ENCODE data around the gene KCTD20.
A peak's percentile ranks its signal among the peaks of the same experiment; 100 is the strongest.

The KCTD20 gene

GRCh38 chr6:36419310-36419709 is 23.5 kb upstream of the KCTD20 start:
- Histone ChIP-seq H4K91ac (ENCODE audit: low read depth, low read length) (no peak overlapping the region), H3K27ac (ENCODE audit: low read depth, low read length) (no peak overlapping the region), H3K4ac (ENCODE audit: low read depth, low read length) (no peak overlapping the region), H4K12ac (ENCODE audit: low read depth, low read length) (no peak overlapping the region), H2AFZ (ENCODE audit: insufficient read depth, low read length, poor library complexity) (no peak overlapping the region), H3K9me3 (ENCODE audit: insufficient read depth, low read depth, low read length) (no peaks in the 10 kb centered on the region), H2BK120ac (ENCODE audit: insufficient read depth, low read length, poor library complexity) (no peak overlapping the region), H3K4me2 (ENCODE audit: low read length) (no peak overlapping the region), H3K9ac (ENCODE audit: low read length) (no peak overlapping the region), H3K14ac (ENCODE audit: low read length) (no peak overlapping the region), H3K27me3 (ENCODE audit: insufficient read depth, low read length) (no peaks in the 10 kb centered on the region), H4K8ac (ENCODE audit: low read depth, low read length) (no peak overlapping the region), H3K4me3 (ENCODE audit: low read depth, low read length) (no peak overlapping the region), H3K79me1 (ENCODE audit: low read length) (peaks cover 3% of the 10 kb centered on the region), H2BK5ac (ENCODE audit: low read depth, low read length, poor library complexity) (no peak overlapping the region), H3K4me1 (ENCODE audit: control insufficient read depth in 1 of 2, insufficient read depth in 2 of 2, low read length in 2 of 2) (peaks cover 0 to 6% of the 10 kb centered on the region in 2 experiments), H3K23ac (ENCODE audit: low read length) (no peak overlapping the region), H2AK5ac (ENCODE audit: low read length) (no peak overlapping the region), H3K79me2 (ENCODE audit: control insufficient read depth, insufficient read depth, low read length, poor library complexity) (no peaks in the 10 kb centered on the region), H3K36me3 (ENCODE audit: control insufficient read depth in 1 of 2, insufficient read depth in 2 of 2, low read length in 2 of 2) (no peaks in the 10 kb centered on the region), H2BK12ac (ENCODE audit: low read length) (no peak overlapping the region), H3K18ac (ENCODE audit: low read length) (no peak overlapping the region)
- no peak for DNase-seq
- no CpG with 5 or more reads among the region's 1 CpG for WGBS (ENCODE audit: extremely low coverage, insufficient coverage, insufficient read length)

DNA sequence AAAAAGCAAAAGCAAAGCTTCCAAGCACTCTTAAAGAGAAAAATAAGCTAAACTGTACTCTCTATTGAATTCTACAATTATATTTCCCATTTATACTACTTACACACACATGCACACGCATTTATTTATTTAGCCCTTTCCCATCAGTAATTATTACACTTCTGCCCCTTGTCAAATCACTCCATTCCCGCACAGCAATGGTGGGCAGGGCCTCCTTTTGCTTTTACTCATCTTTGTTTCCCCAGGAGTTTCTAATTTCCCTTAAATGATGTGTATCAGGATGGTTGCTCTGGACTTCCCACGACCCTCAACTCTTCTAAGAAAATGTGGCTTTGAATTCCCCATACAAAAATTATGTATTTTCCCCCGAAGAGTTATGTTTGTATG is 20.1 kb upstream of the KCTD20 start:
- Histone ChIP-seq H3K4me3 (ENCODE audit: low read depth, low read length) (no peak overlapping the region), H3K14ac (ENCODE audit: low read length) (no peak overlapping the region), H4K8ac (ENCODE audit: low read depth, low read length) (no peak overlapping the region), H3K9ac (ENCODE audit: low read length) (no peak overlapping the region), H3K36me3 (ENCODE audit: control insufficient read depth in 1 of 2, insufficient read depth in 2 of 2, low read length in 2 of 2) (no peaks in the 10 kb centered on the region), H2BK120ac (ENCODE audit: insufficient read depth, low read length, poor library complexity) (no peak overlapping the region), H4K91ac (ENCODE audit: low read depth, low read length) (no peak overlapping the region), H2BK5ac (ENCODE audit: low read depth, low read length, poor library complexity) (no peak overlapping the region), H3K27ac (ENCODE audit: low read depth, low read length) (peak overlapping the region; percentile 13), H3K27me3 (ENCODE audit: insufficient read depth, low read length) (no peaks in the 10 kb centered on the region), H2AK5ac (ENCODE audit: low read length) (no peak overlapping the region), H3K23ac (ENCODE audit: low read length) (no peak overlapping the region), H3K79me2 (ENCODE audit: control insufficient read depth, insufficient read depth, low read length, poor library complexity) (no peaks in the 10 kb centered on the region), H2BK12ac (ENCODE audit: low read length) (no peak overlapping the region), H4K12ac (ENCODE audit: low read depth, low read length) (no peak overlapping the region), H3K4me2 (ENCODE audit: low read length) (peak overlapping the region; percentile 62), H3K79me1 (ENCODE audit: low read length) (peaks cover 3% of the 10 kb centered on the region), H3K4me1 (ENCODE audit: control insufficient read depth in 1 of 2, insufficient read depth in 2 of 2, low read length in 2 of 2) (peaks cover 0 to 7% of the 10 kb centered on the region in 2 experiments), H3K9me3 (ENCODE audit: insufficient read depth, low read depth, low read length) (no peaks in the 10 kb centered on the region), H2AFZ (ENCODE audit: insufficient read depth, low read length, poor library complexity) (peak overlapping the region; percentile 5), H3K18ac (ENCODE audit: low read length) (no peak overlapping the region), H3K4ac (ENCODE audit: low read depth, low read length) (no peak overlapping the region)
- WGBS (ENCODE audit: extremely low coverage, insufficient coverage, insufficient read length) = 100% methylated on average over 1 of the region's 4 CpGs
- no peak for DNase-seq

GRCh38 chr6:36423101-36423824 is 19.5 kb upstream of the KCTD20 start:
- peaks cover 0 to 9% of the 10 kb centered on the region in 2 experiments for H3K4me1 ChIP-seq (ENCODE audit: control insufficient read depth in 1 of 2, insufficient read depth in 2 of 2, low read length in 2 of 2)
- peak overlapping the region; percentile 13 for H3K27ac ChIP-seq (ENCODE audit: low read depth, low read length)
- no peak overlapping the region for H3K23ac ChIP-seq (ENCODE audit: low read length)
- peak overlapping the region; percentile 65 for H3K14ac ChIP-seq (ENCODE audit: low read length)
- no CpG with 5 or more reads among the region's 51 CpGs for WGBS (ENCODE audit: extremely low coverage, insufficient coverage, insufficient read length)
- peak overlapping the region; percentile 76 for H4K8ac ChIP-seq (ENCODE audit: low read depth, low read length)
- H2AK5ac ChIP-seq (ENCODE audit: low read length) = no peak overlapping the region
- H2BK5ac ChIP-seq (ENCODE audit: low read depth, low read length, poor library complexity) = no peak overlapping the region
- DNase-seq = peak; percentile 99 to 100
- peak overlapping the region; percentile 68 for H3K9ac ChIP-seq (ENCODE audit: low read length)
- H3K4ac ChIP-seq (ENCODE audit: low read depth, low read length) = peak overlapping the region; percentile 4
- H4K12ac ChIP-seq (ENCODE audit: low read depth, low read length) = peak overlapping the region; percentile 57
- H3K4me3 ChIP-seq (ENCODE audit: low read depth, low read length) = peak overlapping the region; percentile 78
- no peaks in the 10 kb centered on the region for H3K27me3 ChIP-seq (ENCODE audit: insufficient read depth, low read length)
- H3K4me2 ChIP-seq (ENCODE audit: low read length) = peak overlapping the region; percentile 81
- peak overlapping the region; percentile 51 for H3K18ac ChIP-seq (ENCODE audit: low read length)
- H3K79me2 ChIP-seq (ENCODE audit: control insufficient read depth, insufficient read depth, low read length, poor library complexity) = no peaks in the 10 kb centered on the region
- H2BK12ac ChIP-seq (ENCODE audit: low read length) = no peak overlapping the region
- peak overlapping the region; percentile 71 for H2AFZ ChIP-seq (ENCODE audit: insufficient read depth, low read length, poor library complexity)
- peak overlapping the region; percentile 58 for H4K91ac ChIP-seq (ENCODE audit: low read depth, low read length)
- H3K79me1 ChIP-seq (ENCODE audit: low read length) = peaks cover 5% of the 10 kb centered on the region
- no peak overlapping the region for H2BK120ac ChIP-seq (ENCODE audit: insufficient read depth, low read length, poor library complexity)
- H3K36me3 ChIP-seq (ENCODE audit: control insufficient read depth in 1 of 2, insufficient read depth in 2 of 2, low read length in 2 of 2) = no peaks in the 10 kb centered on the region
- H3K9me3 ChIP-seq (ENCODE audit: insufficient read depth, low read depth, low read length) = no peaks in the 10 kb centered on the region

DNA sequence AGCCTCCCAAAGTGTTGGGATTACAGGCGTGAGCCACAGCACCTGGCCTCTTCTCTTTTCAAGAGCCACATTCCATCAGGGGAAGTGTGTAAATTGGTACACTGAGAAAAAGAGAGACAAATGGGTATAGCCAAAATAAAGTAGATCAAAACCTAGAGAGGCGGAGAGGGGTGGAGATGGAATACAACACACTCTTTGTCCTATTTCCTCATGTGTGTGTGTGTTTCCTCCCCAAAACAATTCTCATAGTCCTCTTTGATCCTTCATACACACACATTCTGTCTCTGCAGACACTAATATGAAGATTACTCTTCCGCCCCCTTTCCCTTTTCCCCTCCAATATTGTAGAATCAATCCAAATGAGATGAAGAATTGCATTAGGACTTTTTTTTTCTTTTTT is 16.2 kb upstream of the KCTD20 start:
- no peak overlapping the region for H2AK5ac ChIP-seq (ENCODE audit: low read length)
- no peaks in the 10 kb centered on the region for H3K36me3 ChIP-seq (ENCODE audit: control insufficient read depth in 1 of 2, insufficient read depth in 2 of 2, low read length in 2 of 2)
- no peak overlapping the region for H2BK12ac ChIP-seq (ENCODE audit: low read length)
- no peak overlapping the region for H2BK5ac ChIP-seq (ENCODE audit: low read depth, low read length, poor library complexity)
- no peak overlapping the region for H3K9ac ChIP-seq (ENCODE audit: low read length)
- peaks cover 11% of the 10 kb centered on the region for H3K79me1 ChIP-seq (ENCODE audit: low read length)
- no peak for DNase-seq
- H3K4me3 ChIP-seq (ENCODE audit: low read depth, low read length) = no peak overlapping the region
- H3K4me2 ChIP-seq (ENCODE audit: low read length) = no peak overlapping the region
- H3K18ac ChIP-seq (ENCODE audit: low read length) = no peak overlapping the region
- H3K14ac ChIP-seq (ENCODE audit: low read length) = no peak overlapping the region
- peaks cover 5 to 12% of the 10 kb centered on the region in 2 experiments for H3K4me1 ChIP-seq (ENCODE audit: control insufficient read depth in 1 of 2, insufficient read depth in 2 of 2, low read length in 2 of 2)
- no peak overlapping the region for H3K4ac ChIP-seq (ENCODE audit: low read depth, low read length)
- H3K23ac ChIP-seq (ENCODE audit: low read length) = no peak overlapping the region
- H4K12ac ChIP-seq (ENCODE audit: low read depth, low read length) = no peak overlapping the region
- no peaks in the 10 kb centered on the region for H3K9me3 ChIP-seq (ENCODE audit: insufficient read depth, low read depth, low read length)
- H3K27ac ChIP-seq (ENCODE audit: low read depth, low read length) = no peak overlapping the region
- no peak overlapping the region for H2AFZ ChIP-seq (ENCODE audit: insufficient read depth, low read length, poor library complexity)
- H3K79me2 ChIP-seq (ENCODE audit: control insufficient read depth, insufficient read depth, low read length, poor library complexity) = no peaks in the 10 kb centered on the region
- H4K8ac ChIP-seq (ENCODE audit: low read depth, low read length) = no peak overlapping the region
- H2BK120ac ChIP-seq (ENCODE audit: insufficient read depth, low read length, poor library complexity) = no peak overlapping the region
- WGBS (ENCODE audit: extremely low coverage, insufficient coverage, insufficient read length) = no CpG with 5 or more reads among the region's 3 CpGs
- H3K27me3 ChIP-seq (ENCODE audit: insufficient read depth, low read length) = no peaks in the 10 kb centered on the region
- no peak overlapping the region for H4K91ac ChIP-seq (ENCODE audit: low read depth, low read length)

Data from trophoblast cell (in vitro differentiated cells and primary cell).